Brain microvascular endothelial cell (primary cell): ENCODE measurements around the gene DERA.
A peak's percentile ranks its signal among the peaks of the same experiment; 100 is the strongest.
"Not testable (repeated sequence)": the region's sequence is repeated elsewhere in the genome, so short reads cannot be mapped to it uniquely, and the experiment has no call there.

Source experiments
- DNase-seq: peaks from one replicate; pipeline ENCODE4 v3.0.0-alpha.2; 2020
- H3K27ac ChIP-seq: fragments of 250-450 bp; sonication (Bioruptor Pico); 2 replicates; pipeline ENCODE4 v1.5.1; 2020; ENCODE audit warnings: mild to moderate bottlenecking, moderate library complexity
- H3K27me3 ChIP-seq: fragments of 250-450 bp; sonication (Bioruptor Pico); replicated peaks from 2 replicates; pipeline ENCODE4 v1.5.1; 2020; ENCODE audit warnings: mild to moderate bottlenecking
- H3K36me3 ChIP-seq: fragments of 250-450 bp; sonication (Bioruptor Pico); replicated peaks from 2 replicates; pipeline ENCODE4 v1.5.1; 2020; ENCODE audit warnings: mild to moderate bottlenecking
- H3K4me3 ChIP-seq: 2 replicates; pipeline ENCODE4 v1.5.1; 2011; ENCODE audit warnings: low read depth, mild to moderate bottlenecking, control low read depth, low read length, moderate library complexity
- CTCF ChIP-seq: IDR thresholded peaks from 2 replicates; pipeline ENCODE4 v1.5.1; 2011; ENCODE audit warnings: low read depth, mild to moderate bottlenecking, moderate library complexity, low read length, control low read depth, inconsistent platforms; ENCODE audit errors: missing control alignments
- in situ Hi-C: cut with HindIII; loops from 2 replicates; pipeline ENCODE4 v1.10.0; 2017; ENCODE audit warnings: low sequenced_read_pairs, low pct_ligation_motif_present

DERA gene

DNA sequence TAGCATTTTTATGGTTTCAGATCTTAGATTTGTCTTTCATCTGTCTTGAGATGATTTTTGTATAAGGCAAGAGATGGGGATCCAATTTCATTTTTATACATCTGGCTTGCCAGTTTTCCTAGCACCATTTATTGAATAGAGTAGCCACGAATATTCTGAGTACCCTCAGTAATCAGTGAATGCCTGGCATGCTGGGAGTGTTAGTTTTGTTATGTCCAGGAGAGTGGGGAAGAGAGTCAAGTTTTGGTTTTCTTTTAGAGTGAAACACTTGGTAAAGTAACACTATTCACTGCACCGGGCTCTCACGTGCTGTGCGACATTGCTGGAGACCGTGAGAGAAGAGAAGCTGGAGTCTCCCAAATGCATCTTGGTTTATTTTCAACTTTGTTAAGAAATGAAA, 31.3 kb downstream of the DERA start:
- no peaks in the 10 kb centered on the region for H3K36me3 ChIP-seq
- H3K4me3 ChIP-seq = no peak overlapping the region
- no peak for TF ChIP-seq CTCF
- H3K27me3 ChIP-seq = no peaks in the 10 kb centered on the region
- in situ Hi-C loops = no loop called here
- no peak overlapping the region for H3K27ac ChIP-seq
- no peak for DNase-seq

DNA sequence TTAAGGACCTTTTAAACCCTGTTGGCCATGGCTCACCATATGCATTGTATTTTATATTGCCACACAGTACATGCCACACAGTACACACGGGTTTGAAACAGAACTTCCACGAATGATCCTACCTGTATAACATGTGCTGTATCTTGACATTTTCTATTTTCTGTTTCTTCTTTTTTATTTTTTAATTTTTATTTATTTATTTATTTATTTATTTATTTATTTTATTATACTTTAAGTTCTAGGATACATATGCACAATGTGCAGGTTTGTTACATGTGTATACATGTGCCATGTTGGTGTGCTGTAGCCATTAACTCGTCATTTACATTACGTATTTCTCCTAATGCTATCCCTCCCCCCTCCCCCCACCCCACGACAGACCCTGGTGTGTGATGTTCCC, 32.4 kb downstream of the DERA start:
- H3K36me3 ChIP-seq, in situ Hi-C loops, H3K27ac ChIP-seq, DNase-seq, H3K4me3 ChIP-seq, H3K27me3 ChIP-seq: not testable (repeated sequence)

DNA sequence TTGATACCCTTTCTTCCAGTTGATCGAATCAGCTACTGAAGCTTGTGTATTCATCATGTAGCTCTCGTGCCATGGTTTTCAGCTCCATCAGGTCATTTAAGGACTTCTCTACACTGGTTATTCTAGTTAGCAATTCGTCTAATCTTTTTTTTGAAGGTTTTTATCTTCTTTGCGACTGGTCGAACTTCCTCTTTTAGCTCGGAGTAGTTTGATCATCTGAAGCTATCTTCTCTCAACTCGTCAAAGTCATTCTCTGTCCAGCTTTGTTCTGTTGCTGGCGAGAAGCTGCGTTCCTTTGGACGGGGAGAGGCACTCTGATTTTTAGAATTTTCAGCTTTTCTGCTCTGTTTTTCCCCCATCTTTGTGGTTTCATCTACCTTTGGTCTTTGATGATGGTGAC, 37.3 kb downstream of the DERA start:
- H3K36me3 ChIP-seq, H3K4me3 ChIP-seq, in situ Hi-C loops, H3K27me3 ChIP-seq, H3K27ac ChIP-seq, DNase-seq: not testable (repeated sequence)

DNA sequence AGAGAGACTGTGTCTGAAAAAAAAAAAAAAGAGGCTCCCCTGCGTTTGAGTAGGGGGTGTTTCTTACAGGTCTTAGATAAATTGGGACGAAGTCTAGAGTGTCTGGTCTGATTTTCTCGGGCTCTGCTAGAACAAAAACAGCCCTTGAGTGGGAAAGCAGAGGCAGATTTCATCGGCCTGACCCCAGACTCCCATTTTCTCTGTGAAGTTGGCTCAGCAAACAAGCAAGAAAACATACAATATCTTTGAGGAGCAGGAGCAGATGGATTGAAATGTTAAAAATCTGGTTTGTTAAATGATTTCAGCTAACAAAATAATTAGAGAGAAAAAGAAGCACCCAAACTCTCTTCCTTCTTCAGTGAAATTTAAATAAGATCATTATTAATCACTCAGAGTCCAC, 44.1 kb downstream of the DERA start:
- TF ChIP-seq CTCF = no peak
- Histone ChIP-seq H3K36me3 (no peaks in the 10 kb centered on the region), H3K27ac (no peak overlapping the region), H3K4me3 (no peak overlapping the region), H3K27me3 (no peaks in the 10 kb centered on the region)
- in situ Hi-C loops = no loop called here
- DNase-seq = no peak

DNA sequence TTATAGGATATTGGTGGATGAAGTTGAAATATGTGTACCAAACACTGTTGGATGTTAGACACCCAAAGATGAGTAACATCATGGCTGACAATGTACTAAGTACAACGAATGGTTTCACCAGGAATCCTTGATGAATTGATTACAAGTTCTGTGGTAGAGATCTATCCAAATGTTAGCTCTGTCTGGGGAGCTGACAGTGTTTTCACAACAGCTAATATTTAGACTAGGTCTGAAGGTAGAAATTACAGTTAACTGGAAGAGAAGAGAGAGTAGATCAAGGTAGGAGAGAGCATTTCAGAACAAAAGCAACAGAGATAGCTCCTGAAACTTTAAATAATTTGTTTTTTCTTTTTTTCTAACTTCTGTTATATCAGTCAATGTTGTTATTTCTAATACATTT, 44.9 kb downstream of the DERA start:
- no peak overlapping the region for H3K4me3 ChIP-seq
- no peaks in the 10 kb centered on the region for H3K36me3 ChIP-seq
- in situ Hi-C loops = no loop called here
- DNase-seq = no peak
- TF ChIP-seq CTCF = no peak
- no peak overlapping the region for H3K27ac ChIP-seq
- no peaks in the 10 kb centered on the region for H3K27me3 ChIP-seq

DNA sequence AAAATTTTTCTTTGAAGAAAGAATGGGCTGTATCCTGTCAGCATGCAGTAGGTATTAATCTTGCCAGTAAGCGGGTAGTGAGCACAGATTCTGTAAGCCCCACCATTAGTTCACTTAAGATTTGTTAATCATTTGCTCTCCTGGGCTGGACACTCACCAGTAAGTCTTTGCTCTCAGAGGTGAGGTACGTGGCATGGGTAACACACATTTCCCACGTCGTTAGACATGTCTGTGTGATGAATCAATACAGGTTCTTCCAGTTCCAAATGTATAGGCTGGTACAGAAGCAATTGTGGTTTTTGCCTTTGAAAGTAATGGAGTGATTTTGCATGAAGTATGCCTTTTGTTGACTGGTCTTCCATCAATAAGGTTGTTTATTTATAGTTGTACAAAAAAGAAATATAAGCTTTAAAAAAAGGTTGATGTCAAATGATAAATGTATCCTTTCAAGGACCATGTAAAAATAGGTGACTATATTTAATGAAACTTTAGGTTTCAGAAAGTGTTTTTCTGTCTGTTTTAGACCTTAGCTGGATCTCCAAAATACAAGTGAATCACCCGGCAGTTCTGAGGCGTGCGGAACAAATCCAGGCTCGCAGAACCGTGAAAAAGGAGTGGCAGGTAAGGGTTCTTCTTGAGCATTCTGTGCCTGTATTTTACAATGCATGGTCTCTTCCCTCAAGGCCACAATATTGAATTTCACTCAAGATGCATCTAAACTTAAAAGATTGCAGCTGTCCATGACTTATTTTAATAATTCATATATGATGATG, 45.5 kb downstream of the DERA start:
- in situ Hi-C loops = no loop called here
- Histone ChIP-seq H3K27ac (no peak overlapping the region), H3K27me3 (no peaks in the 10 kb centered on the region), H3K36me3 (no peaks in the 10 kb centered on the region), H3K4me3 (no peak overlapping the region)
- DNase-seq = no peak
- TF ChIP-seq CTCF = no peak

DNA sequence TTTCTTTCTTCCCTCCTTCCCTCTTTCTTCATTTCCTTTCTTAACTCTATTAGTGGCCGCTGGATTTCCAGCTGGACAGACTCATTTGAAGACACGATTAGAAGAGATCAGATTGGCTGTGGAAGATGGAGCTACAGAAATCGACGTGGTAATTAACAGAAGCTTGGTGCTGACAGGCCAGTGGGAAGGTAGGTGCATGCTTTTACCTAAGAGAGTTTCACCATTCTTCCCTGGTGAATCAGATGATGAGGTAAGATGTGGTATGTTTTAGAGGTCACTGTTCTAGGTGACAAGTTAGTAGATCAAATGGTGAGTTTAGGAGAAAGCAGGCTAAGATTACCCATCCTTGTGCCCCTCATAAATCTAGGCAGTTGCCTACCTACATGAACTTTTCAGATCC, 51.6 kb downstream of the DERA start:
- Histone ChIP-seq H3K27ac (peak overlapping the region; percentile 29), H3K27me3 (no peaks in the 10 kb centered on the region), H3K36me3 (no peaks in the 10 kb centered on the region), H3K4me3 (no peak overlapping the region)
- in situ Hi-C loops = no loop called here
- no peak for DNase-seq
- TF ChIP-seq CTCF = no peak
